TTC549 (cell line): ENCODE results near the gene DIRAS1.
"Not testable (repeated sequence)": the region's sequence is repeated elsewhere in the genome, so short reads cannot be mapped to it uniquely, and the experiment has no call there.

ENCODE experiments used
- FAIRE-seq: peaks from 2 replicates; lab custom pipeline; 2012; peaks lifted over from hg19 to GRCh38; lab: Jason Lieb, UNC

Gene DIRAS1

GRCh38 chr19:2711172-2711874 is 9.8 kb downstream of the DIRAS1 start:
- FAIRE-seq, result no peak

- FAIRE-seq, result no peak
Measured at GRCh38 chr19:2706251-2706650, 14.9 kb downstream of the DIRAS1 start.

GRCh38 chr19:2703691-2704216 is 17.4 kb downstream of the DIRAS1 start:
- no peak for FAIRE-seq

- FAIRE-seq, result no peak
Measured at GRCh38 chr19:2703077-2703437, 18.1 kb downstream of the DIRAS1 start.

GRCh38 chr19:2702170-2703076 is 18.7 kb downstream of the DIRAS1 start, which contains the start of gene GNG7:
Gene GNG7, minus strand, starts transcription at chr19:2702694. Its CDS starts 182,006 bp downstream, at chr19:2520688.
- FAIRE-seq, result no peak

- FAIRE-seq, result no peak
Measured at GRCh38 chr19:2701361-2702169, 19.6 kb downstream of the DIRAS1 start.

GRCh38 chr19:2700660-2701360 is 20.4 kb downstream of the DIRAS1 start:
- FAIRE-seq, result no peak

- FAIRE-seq, result no peak
Measured at GRCh38 chr19:2699413-2700140, 21.6 kb downstream of the DIRAS1 start.

- FAIRE-seq, result no peak
Measured at GRCh38 chr19:2694196-2694595, 27.0 kb downstream of the DIRAS1 start.

- FAIRE-seq, result no peak
Measured at GRCh38 chr19:2693492-2694160, 27.5 kb downstream of the DIRAS1 start.

- no peak for FAIRE-seq
Measured at GRCh38 chr19:2691951-2692350, 29.2 kb downstream of the DIRAS1 start.

- no peak for FAIRE-seq
Measured at GRCh38 chr19:2690856-2691255, 30.3 kb downstream of the DIRAS1 start.

- no peak for FAIRE-seq
Measured at GRCh38 chr19:2686360-2686759, 34.8 kb downstream of the DIRAS1 start.

- no peak for FAIRE-seq
Measured at GRCh38 chr19:2685204-2685704, 35.9 kb downstream of the DIRAS1 start.

- FAIRE-seq, result no peak
Measured at GRCh38 chr19:2683430-2684003, 37.7 kb downstream of the DIRAS1 start.

- no peak for FAIRE-seq
Measured at GRCh38 chr19:2680808-2681207, 40.4 kb downstream of the DIRAS1 start.

GRCh38 chr19:2679439-2679838 is 41.7 kb downstream of the DIRAS1 start:
- no peak for FAIRE-seq

- FAIRE-seq, result not testable (repeated sequence)
Measured at GRCh38 chr19:2678948-2679347, 42.2 kb downstream of the DIRAS1 start.

- FAIRE-seq, result no peak
Measured at GRCh38 chr19:2678044-2678671, 43.0 kb downstream of the DIRAS1 start.
